ENCODE data around the gene CAPG.

The CAPG gene

DNA sequence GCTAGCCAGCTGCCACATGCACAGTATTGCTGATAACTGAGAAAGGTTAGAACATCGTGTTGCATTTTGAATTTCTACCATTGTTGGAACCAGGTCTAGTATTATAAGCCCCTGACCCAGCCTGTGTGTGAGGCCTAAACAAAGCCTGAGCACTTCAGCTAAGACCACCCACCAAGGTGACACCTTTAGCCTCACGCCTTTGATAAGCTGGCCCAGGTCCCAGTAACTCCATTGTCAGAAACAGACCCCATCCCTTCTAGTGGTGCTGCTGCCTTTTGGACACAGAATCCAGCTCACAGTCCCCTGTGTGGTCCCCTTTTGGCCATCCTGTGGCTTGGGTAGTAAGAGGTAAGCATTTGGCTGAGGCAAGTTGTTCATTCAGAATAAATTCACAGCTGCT, 54.0 kb downstream of the CAPG start:
- no peak for DNase-seq (ENCODE audit: low read depth)

DNA sequence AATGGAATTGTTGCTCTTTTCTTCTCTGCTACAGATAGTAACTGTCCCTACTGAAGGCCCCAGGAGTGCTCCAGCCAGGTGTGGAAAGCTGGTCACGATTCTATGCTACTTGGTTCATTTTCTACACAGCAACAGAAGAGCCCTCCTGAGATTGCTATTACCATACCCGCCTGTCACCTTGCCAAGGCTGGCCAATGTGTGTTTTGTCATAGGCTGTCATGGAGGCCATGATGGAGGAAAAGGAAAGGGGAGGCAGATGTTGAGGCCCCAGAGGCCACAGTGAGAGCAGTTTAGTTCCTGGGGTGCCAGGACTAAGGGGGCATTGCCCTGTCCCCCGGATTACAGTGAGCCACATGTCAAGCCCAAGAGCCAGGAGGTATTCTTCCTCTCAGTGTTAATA, 54.6 kb downstream of the CAPG start:
- DNase-seq (ENCODE audit: low read depth): peak; percentile 15

DNA sequence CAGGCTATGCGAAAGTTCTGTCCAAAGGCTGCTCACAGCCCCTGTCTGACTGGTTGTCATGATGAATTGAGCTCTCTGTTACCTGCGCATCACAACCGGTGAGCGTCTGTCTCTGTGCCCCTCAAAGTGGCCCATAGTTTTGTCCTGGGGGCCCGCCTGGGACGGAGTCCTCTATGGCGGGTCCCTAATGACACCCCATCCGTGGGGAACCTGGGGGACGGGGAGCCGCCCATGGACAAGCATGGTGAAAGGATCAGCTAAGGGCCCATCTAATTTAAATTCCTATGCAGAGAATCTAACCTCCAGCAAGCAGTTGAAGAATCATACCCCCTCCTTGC, 55.1 kb downstream of the CAPG start:
- no peak for DNase-seq (ENCODE audit: low read depth)

DNA sequence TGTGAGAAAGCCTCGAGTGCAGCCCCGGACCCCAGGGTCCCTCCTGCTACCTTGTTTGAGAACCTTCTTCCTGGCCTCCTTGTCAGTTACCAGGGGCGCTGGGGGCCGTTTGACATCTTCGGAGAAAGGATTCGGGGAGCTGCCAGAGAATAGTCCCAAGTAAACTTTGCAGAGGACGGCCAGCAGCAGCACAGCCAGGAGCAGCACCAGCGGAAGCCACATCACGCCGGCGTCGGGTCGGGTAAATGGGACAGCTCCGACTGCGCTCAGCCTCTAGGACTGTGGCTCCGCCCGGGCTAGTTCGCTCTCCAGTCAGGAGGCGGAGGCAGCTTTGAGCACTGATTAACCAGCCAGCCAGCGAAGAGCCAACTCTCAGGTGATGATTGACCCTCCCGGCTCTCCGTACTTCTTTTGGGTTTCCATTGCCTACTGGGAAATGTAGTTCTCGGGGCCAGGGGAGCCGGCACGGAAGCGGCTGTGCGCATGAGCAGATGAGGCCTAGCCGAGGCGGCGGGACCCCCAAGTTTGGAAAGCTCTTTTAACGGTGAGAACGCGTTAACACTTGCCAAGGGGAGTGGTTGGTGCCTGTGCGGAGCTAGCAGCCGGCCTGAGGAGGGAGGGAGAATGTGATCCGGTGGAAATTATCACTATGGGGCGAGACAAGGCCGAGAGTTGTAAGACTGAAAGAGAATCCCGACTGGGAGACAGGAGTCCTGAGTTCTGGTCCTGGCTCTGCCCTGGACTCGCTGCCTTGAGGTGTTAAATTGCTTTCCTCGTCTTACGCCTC, 55.7 kb downstream of the CAPG start, which contains the start of the genes ELMOD3 and RETSAT:
Gene ELMOD3, plus strand, starts transcription at position 484 of the 787 bp plus-strand sequence. CDS start 2,430 bp downstream, outside the sequence.
Gene RETSAT, minus strand, starts transcription at position 243 of the 787 bp plus-strand sequence. Its CDS starts 21 bp downstream, at position 222.
- DNase-seq (ENCODE audit: low read depth): peak; percentile 100

DNA sequence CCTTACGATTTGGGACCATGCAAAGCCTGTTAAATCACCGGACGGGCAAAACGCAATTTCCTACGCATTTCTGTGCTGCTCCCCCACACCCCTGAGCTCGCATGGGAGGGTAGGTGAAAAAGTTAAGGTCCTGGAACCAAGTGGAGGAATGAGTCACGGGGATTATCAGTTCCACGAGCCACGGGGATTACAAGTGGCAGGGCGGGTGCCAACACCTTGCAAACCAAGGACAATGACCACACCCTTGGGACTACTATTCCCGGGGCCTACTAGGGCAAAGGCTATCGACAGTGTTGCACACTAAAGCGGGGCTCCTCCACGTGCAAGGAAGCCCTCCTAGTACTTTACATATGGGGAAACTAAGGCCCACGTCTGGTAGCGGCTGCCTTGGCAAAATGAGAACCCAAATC, 56.3 kb downstream of the CAPG start:
- peak; percentile 62 for DNase-seq (ENCODE audit: low read depth)

DNA sequence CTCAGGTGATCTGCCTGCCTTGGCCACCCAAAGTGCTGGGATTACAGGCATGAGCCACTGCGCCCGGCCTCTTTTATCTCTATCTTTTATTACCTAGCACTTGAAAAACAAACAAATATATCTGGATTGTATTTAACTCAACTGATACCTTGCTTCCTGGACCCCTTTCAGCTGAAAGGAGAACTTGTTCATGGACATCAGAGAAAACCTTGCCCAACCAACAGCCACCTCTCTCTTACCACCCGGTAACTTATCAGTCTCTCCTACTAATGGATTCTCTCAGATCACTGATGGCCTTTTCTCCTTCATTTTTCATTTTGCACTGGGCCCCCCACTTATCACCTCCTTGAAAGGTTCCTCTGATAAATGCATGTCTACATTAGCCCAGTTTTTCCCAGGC, 62.6 kb downstream of the CAPG start:
- no peak for DNase-seq (ENCODE audit: low read depth)

Measured in ELR (cell line).